Activated CD8-positive, alpha-beta T cell treated with anti-CD3 and anti-CD28 coated beads for 36 hours (primary cell): ENCODE measurements around the gene ABCC2. TPM values are rescaled to one million over a fixed set of nuclear protein-coding genes. Genes with fewer than 3 reads are reported as not detected.

Experiments used
- ATAC-seq: fragments of 200-7000 bp; cut with Tn5 transposase; one replicate; pipeline ENCODE4 v1.10.0; 2021; ENCODE audit warnings: mild to moderate bottlenecking, moderate library complexity
- CTCF ChIA-PET: fragments of 350-600 bp; sonication (Branson Sonifier 250); formaldehyde crosslinking; loops from one replicate; lab custom pipeline; 2021; ENCODE audit warnings: antibody characterized with exemption; lab: Charles Lee
- POLR2A ChIA-PET: fragments of 350-600 bp; sonication (Branson Sonifier 250); formaldehyde crosslinking; loops from one replicate; lab custom pipeline; 2021; ENCODE audit warnings: antibody characterized with exemption; lab: Charles Lee
- DNase-seq: peaks from one replicate; pipeline ENCODE4 v3.0.0-alpha.2; 2020
- H3K27ac Mint-ChIP-seq: one replicate; pipeline ENCODE4 v1.8.0; 2021; ENCODE audit warnings: mild to moderate bottlenecking, mixed read lengths
- H3K27me3 Mint-ChIP-seq: one replicate; pipeline ENCODE4 v1.8.0; 2021; ENCODE audit warnings: mixed read lengths
- H3K36me3 Mint-ChIP-seq: one replicate; pipeline ENCODE4 v1.8.0; 2021; ENCODE audit warnings: low read depth, mixed read lengths
- H3K4me1 Mint-ChIP-seq: one replicate; pipeline ENCODE4 v1.8.0; 2021; ENCODE audit warnings: low read depth, mixed read lengths
- H3K4me3 Mint-ChIP-seq: one replicate; pipeline ENCODE4 v1.8.0; 2021; ENCODE audit warnings: mild to moderate bottlenecking, moderate library complexity, mixed read lengths
- H3K9me3 Mint-ChIP-seq: one replicate; pipeline ENCODE4 v1.8.0; 2021; ENCODE audit warnings: mixed read lengths
- intact Hi-C: fragments of 100-400 bp; cut with micrococcal nuclease; formaldehyde crosslinking; loops from one replicate; pipeline ENCODE4 v1.10.0; 2022
- total RNA-seq, 2 experiments: library from RNA; stranded (reverse); gene quantifications; one replicate each; pipeline ENCODE4 v1.2.3, GENCODE V29; 2021
- TF ChIP-seq, protein P1 (sequence below): fragments of 200-600 bp; IDR thresholded peaks from one replicate; pipeline ENCODE4 v1.8.0; 2022; ENCODE audit warnings: antibody characterized with exemption, mild to moderate bottlenecking

Gene ABCC2
- total RNA-seq, 2 experiments from 2014 or later, result 0.87 to 1.0 TPM

DNA sequence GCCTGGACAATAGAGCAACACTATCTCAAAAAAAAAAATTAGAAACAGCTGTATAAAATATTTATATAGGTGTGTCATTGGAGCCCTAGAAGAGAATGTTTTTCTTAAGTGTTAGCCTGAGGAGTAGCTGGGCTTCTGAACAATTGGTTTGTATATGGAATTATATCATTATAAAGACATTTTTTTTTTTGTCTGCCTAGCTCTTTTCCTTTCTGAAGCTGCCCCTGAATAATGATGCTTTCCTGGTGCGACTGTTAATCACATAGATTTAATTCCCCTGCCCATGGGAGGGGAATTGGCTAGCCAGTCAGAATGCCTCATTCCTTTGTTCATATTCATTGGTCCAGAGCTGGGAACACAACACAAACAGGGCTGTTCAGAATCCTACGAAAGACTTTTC, 13.9 kb upstream of the ABCC2 start:
- intact Hi-C loops, result no loop called here
- Mint-ChIP-seq H3K36me3 (peaks cover 3% of the 10 kb centered on the region), H3K27me3 (no peaks in the 10 kb centered on the region), H3K27ac (no peak overlapping the region), H3K4me1 (peaks cover 7% of the 10 kb centered on the region), H3K4me3 (no peak overlapping the region), H3K9me3 (peaks cover 4% of the 10 kb centered on the region)
- POLR2A ChIA-PET, result no interaction called here
- TF ChIP-seq, protein P1, sequence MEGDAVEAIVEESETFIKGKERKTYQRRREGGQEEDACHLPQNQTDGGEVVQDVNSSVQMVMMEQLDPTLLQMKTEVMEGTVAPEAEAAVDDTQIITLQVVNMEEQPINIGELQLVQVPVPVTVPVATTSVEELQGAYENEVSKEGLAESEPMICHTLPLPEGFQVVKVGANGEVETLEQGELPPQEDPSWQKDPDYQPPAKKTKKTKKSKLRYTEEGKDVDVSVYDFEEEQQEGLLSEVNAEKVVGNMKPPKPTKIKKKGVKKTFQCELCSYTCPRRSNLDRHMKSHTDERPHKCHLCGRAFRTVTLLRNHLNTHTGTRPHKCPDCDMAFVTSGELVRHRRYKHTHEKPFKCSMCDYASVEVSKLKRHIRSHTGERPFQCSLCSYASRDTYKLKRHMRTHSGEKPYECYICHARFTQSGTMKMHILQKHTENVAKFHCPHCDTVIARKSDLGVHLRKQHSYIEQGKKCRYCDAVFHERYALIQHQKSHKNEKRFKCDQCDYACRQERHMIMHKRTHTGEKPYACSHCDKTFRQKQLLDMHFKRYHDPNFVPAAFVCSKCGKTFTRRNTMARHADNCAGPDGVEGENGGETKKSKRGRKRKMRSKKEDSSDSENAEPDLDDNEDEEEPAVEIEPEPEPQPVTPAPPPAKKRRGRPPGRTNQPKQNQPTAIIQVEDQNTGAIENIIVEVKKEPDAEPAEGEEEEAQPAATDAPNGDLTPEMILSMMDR, result no peak
- DNase-seq (no peak), ATAC-seq (no peak)
- CTCF ChIA-PET, result interaction anchor here (0.6 to 1.3 kb wide), 2 partner anchors 238 to 1577 kb away, joined by 3 to 4 read pairs; no protein-coding TSS in a partner anchor

DNA sequence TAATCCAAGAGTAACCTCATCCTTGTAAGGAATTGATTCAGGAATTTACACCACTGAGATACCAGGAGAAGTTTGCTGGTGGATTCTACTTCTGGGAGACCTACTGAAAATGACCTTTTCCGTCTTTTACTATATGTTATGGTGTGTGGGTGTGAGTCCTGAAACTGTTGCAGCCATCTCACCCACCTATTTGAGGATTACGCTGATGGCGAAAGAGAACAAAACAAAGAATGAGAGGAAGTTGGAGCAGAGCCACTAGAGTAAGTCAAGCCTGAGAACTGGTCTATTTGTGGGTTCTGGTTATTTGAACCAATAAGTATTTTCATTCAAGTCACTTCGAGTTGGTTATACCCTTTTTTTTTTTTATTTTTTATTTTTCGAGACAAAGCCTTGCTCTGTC, 12.7 kb upstream of the ABCC2 start:
- Mint-ChIP-seq H3K9me3 (no peaks in the 10 kb centered on the region), H3K36me3 (peaks cover 2% of the 10 kb centered on the region), H3K4me1 (peaks cover 7% of the 10 kb centered on the region), H3K27ac (no peak overlapping the region), H3K4me3 (no peak overlapping the region), H3K27me3 (no peaks in the 10 kb centered on the region)
- TF ChIP-seq, protein P1, result no peak
- intact Hi-C loops, result no loop called here
- ChIA-PET POLR2A (no interaction called here), CTCF (interaction anchor here (1.3 kb wide), 1 partner anchor 237 kb away, joined by 3 read pairs; no protein-coding TSS in a partner anchor)
- no peak for DNase-seq
- no peak for ATAC-seq

DNA sequence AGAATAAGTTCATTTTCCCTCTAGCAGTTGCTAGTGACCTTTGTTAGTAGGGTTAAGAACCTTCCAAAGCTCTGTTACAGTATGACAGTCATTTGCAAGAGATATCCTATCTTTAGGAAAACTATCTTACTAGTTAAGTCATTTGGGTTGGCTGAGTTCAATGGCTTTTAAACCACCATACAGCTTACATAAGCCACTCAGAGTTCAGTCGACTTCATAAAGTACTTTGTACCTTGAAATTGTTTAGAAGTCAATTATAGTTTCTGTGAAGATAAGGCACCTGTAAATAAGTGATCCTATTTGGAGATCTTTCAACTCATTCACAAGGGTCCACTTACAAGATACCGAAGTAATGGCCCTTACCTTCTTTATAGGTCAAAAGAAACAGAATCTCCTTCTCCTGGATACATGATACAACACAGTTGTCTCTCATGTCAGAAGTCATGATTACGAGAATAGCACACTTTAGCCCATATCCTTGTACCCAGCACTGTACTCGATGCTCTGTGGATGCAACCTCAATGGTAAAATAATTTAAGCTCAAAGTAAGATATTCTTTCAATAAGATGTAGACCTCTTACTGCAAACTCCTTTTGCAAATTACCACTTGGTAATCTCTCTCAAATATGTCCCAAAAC, 11.9 kb upstream of the ABCC2 start:
- peaks cover 6% of the 10 kb centered on the region for H3K4me1 Mint-ChIP-seq
- intact Hi-C loops, result no loop called here
- POLR2A ChIA-PET, result no interaction called here
- H3K27ac Mint-ChIP-seq, result no peak overlapping the region
- no peak overlapping the region for H3K4me3 Mint-ChIP-seq
- no peak for DNase-seq
- peaks cover 2% of the 10 kb centered on the region for H3K36me3 Mint-ChIP-seq
- TF ChIP-seq, protein P1, result no peak
- no peaks in the 10 kb centered on the region for H3K27me3 Mint-ChIP-seq
- CTCF ChIA-PET, result no interaction called here
- H3K9me3 Mint-ChIP-seq, result no peaks in the 10 kb centered on the region
- ATAC-seq, result no peak

DNA sequence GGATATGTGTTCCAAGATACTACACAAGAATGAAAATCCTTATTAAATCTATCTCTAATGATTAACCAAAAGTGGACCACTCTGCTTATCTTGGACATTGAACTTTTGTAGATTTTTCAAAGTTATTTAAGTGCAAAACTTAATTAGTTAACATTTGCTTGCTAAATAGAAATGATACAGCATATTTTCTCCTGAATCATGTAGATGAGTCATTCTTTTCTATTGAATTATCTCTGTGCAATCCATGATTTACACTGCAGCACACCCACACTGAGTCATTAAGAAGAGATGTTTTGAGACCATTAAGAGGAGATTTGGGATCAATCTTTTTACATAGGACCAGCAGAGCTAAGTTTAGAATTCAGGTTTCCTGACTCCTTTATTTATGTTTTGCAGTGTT, 6.6 kb upstream of the ABCC2 start:
- H3K36me3 Mint-ChIP-seq, result no peaks in the 10 kb centered on the region
- intact Hi-C loops, result no loop called here
- no peaks in the 10 kb centered on the region for H3K27me3 Mint-ChIP-seq
- POLR2A ChIA-PET, result no interaction called here
- no peaks in the 10 kb centered on the region for H3K9me3 Mint-ChIP-seq
- no peak overlapping the region for H3K4me3 Mint-ChIP-seq
- no peak overlapping the region for H3K27ac Mint-ChIP-seq
- peaks cover 6% of the 10 kb centered on the region for H3K4me1 Mint-ChIP-seq
- CTCF ChIA-PET, result interaction anchor here (0.6 kb wide), 1 partner anchor 1288 kb away, joined by 3 read pairs; no protein-coding TSS in a partner anchor
- no peak for DNase-seq
- ATAC-seq, result no peak
- TF ChIP-seq, protein P1, result no peak

DNA sequence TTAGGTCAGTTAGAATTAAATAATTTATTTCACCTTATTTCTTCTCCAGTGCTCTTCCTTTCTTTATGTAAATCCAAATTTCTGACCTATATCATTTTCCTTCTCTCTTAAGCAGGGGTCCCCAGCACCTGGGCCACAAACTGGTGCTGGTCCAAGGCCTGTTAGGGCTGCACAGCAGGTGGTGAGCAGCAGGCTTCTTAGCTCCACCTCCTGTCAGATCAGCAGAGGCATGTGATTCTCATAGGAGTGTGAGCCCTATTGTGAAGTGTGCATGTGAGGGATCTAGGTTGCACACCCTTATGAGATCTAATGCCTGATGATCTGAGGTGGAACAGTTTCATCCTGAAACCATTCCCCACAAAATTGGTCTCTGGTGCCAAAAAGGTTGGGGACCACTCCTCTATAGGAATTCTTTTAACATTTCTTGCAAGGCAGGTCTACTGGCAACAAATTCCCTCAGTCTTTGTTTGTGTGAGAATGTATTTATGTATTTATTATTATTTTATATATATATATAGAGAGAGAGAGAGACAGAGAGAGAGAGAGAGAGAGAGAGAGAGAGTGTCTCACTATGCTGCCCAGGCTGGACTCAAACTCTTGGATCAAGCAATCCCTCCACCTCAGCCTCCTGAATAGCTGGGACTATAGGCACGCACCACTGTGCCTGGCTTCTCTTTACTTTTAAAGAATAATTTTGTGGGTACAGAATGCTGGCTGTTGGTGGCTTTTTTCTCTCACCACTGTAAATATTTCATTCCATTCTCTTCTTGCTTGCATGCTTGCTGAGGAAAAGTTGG, 4.3 kb upstream of the ABCC2 start:
- intact Hi-C loops, result no loop called here
- ChIA-PET CTCF (no interaction called here), POLR2A (no interaction called here)
- Mint-ChIP-seq H3K4me1 (peaks cover 6% of the 10 kb centered on the region), H3K36me3 (no peaks in the 10 kb centered on the region), H3K4me3 (no peak overlapping the region), H3K9me3 (no peaks in the 10 kb centered on the region), H3K27me3 (no peaks in the 10 kb centered on the region), H3K27ac (no peak overlapping the region)
- TF ChIP-seq, protein P1, result no peak
- ATAC-seq, result no peak
- no peak for DNase-seq
